K562 (cell line): ENCODE data around the gene PNMA8C. TPM values are rescaled to one million over a fixed set of nuclear protein-coding genes. Genes with fewer than 3 reads are reported as not detected.

ENCODE experiments used
- ATAC-seq: fragments of 200-7000 bp; cut with Tn5 transposase; 3 replicates; pipeline ENCODE4 v1.9.1; 2020; ENCODE audit warnings: moderate library complexity
- BruUV-seq: library from RNA; stranded (reverse); fragments of 400-500 nt; replicated peaks from 2 replicates; lab custom pipeline; 2021; lab: Mats Ljungman, UMichigan
- CTCF ChIA-PET: fragments of 300-600 bp; formaldehyde crosslinking; extraction: SDS; loops from one replicate; lab custom pipeline; 2021; ENCODE audit warnings: low intra/inter-chr PET ratio; lab: Yijun Ruan, JAX
- POLR2A ChIA-PET: fragments of 300-600, 350-650 bp; sonication (Branson Sonifier 250); formaldehyde crosslinking; extraction: SDS; loops from one replicate; lab custom pipeline; 2021; ENCODE audit warnings: antibody characterized with exemption, inconsistent platforms; lab: Yijun Ruan, JAX
- DNase-seq, 4 experiments: peaks; one replicate each; pipeline versions ENCODE4 v3.0.0 to v3.0.0-alpha.2; 2011 to 2018; ENCODE audit warnings: low spot score in 3 of 4, mixed read lengths in 3 of 4; ENCODE audit errors: extremely low read depth in 1 of 4
- FAIRE-seq: peaks from 2 replicates; lab custom pipeline; 2011; peaks lifted over from hg19 to GRCh38; lab: Jason Lieb, UNC
- H2AFZ ChIP-seq: 2 replicates; pipeline ENCODE4 v1.6.0; 2011; ENCODE audit warnings: low read depth, low read length, control low read depth, inconsistent platforms
- H3K27ac ChIP-seq: fragments of 200-600 bp; 3 replicates; pipeline ENCODE4 v1.8.0; 2011; ENCODE audit warnings: low read depth, mild to moderate bottlenecking, control low read depth, inconsistent platforms, low read length, moderate library complexity, mixed read lengths; ENCODE audit errors: extremely low read depth
- H3K27me3 ChIP-seq, 2 experiments: fragments of 300-600 bp in 1 of 2; 2 replicates in 1 of 2; 3 replicates in 1 of 2; pipeline versions ENCODE4 v1.6.0 to v1.8.0; 2011; ENCODE audit warnings: inconsistent platforms in 2 of 2, low read length in 2 of 2, mild to moderate bottlenecking in 1 of 2, mixed read lengths in 1 of 2, moderate library complexity in 1 of 2; ENCODE audit not compliant: control insufficient read depth in 2 of 2, insufficient read depth in 2 of 2
- H3K36me3 ChIP-seq: fragments of 300-600 bp; 3 replicates; pipeline ENCODE4 v1.8.0; 2011; ENCODE audit warnings: mild to moderate bottlenecking, low read length, inconsistent platforms; ENCODE audit not compliant: control insufficient read depth, insufficient read depth
- H3K4me1 ChIP-seq, 2 experiments: fragments of 200-600 bp in 1 of 2; replicated peaks in 1 of 2; 2 replicates in 1 of 2; 3 replicates in 1 of 2; pipeline versions ENCODE4 v1.5.1 to v1.8.0; 2011; ENCODE audit warnings: inconsistent platforms in 2 of 2, low read length in 2 of 2, mild to moderate bottlenecking in 1 of 2, mixed read lengths in 1 of 2, moderate library complexity in 1 of 2; ENCODE audit not compliant: control insufficient read depth in 2 of 2, insufficient read depth in 2 of 2
- H3K4me2 ChIP-seq: 2 replicates; pipeline ENCODE4 v1.6.1; 2011; ENCODE audit warnings: low read length, control low read depth, inconsistent platforms, mixed read lengths; ENCODE audit not compliant: insufficient read depth
- H3K4me3 ChIP-seq: fragments of 200-600 bp; sonication (generic), shearing (Covaris generic); 2 replicates; pipeline ENCODE4 v1.5.1; 2016; ENCODE audit warnings: control low read depth, inconsistent platforms
- H3K79me2 ChIP-seq: fragments of 200-600 bp; 3 replicates; pipeline ENCODE4 v1.8.0; 2011; ENCODE audit warnings: low read length, inconsistent platforms; ENCODE audit not compliant: control insufficient read depth, insufficient read depth
- H3K9ac ChIP-seq, 2 experiments: 2 replicates each; pipeline versions ENCODE4 v1.6.0 to v1.6.1; 2011; ENCODE audit warnings: low read depth in 2 of 2, low read length in 2 of 2, control low read depth in 1 of 2, inconsistent platforms in 1 of 2, mild to moderate bottlenecking in 1 of 2, mixed read lengths in 1 of 2; ENCODE audit not compliant: insufficient read depth in 1 of 2
- H3K9me1 ChIP-seq: one replicate; pipeline ENCODE4 v1.6.0; 2011; ENCODE audit warnings: inconsistent platforms, mild to moderate bottlenecking, low read length, moderate library complexity; ENCODE audit not compliant: control insufficient read depth, insufficient read depth
- H3K9me3 ChIP-seq: replicated peaks from 2 replicates; pipeline ENCODE4 v1.5.1; 2011; ENCODE audit warnings: low read depth, low read length, inconsistent platforms; ENCODE audit not compliant: control insufficient read depth, insufficient read depth
- H4K20me1 ChIP-seq: replicated peaks from 2 replicates; pipeline ENCODE4 v1.6.1; 2011; ENCODE audit warnings: low read length, inconsistent platforms, mixed read lengths; ENCODE audit not compliant: control insufficient read depth, insufficient read depth
- ARNT ChIP-seq, 2 experiments: fragments of 450-650 bp; IDR thresholded peaks; 2 replicates each; pipeline ENCODE4 v1.6.1; 2016; ENCODE audit warnings: mild to moderate bottlenecking in 1 of 2
- CSDE1 ChIP-seq, 2 experiments: fragments of 450-650 bp; IDR thresholded peaks; 2 replicates each; pipeline ENCODE4 v1.6.1; 2016; ENCODE audit warnings: mild to moderate bottlenecking in 1 of 2
- TAF7 ChIP-seq: fragments of 450-650 bp; IDR thresholded peaks from 2 replicates; pipeline ENCODE4 v1.6.1; 2016; ENCODE audit warnings: missing genetic modification characterization, missing compliant biosample characterization
- XRCC4 ChIP-seq: IDR thresholded peaks from one replicate; pipeline ENCODE4 v1.6.1; 2011; ENCODE audit not compliant: insufficient read depth, insufficient read length; ENCODE audit errors: extremely low read depth
- ZNF699 ChIP-seq: fragments of 250-450 bp; sonication (Bioruptor Pico); IDR thresholded peaks from 2 replicates; pipeline ENCODE4 v1.8.0; 2021; ENCODE audit warnings: mild to moderate bottlenecking, moderate library complexity; ENCODE audit not compliant: insufficient replicate concordance
- ZNF707 ChIP-seq: fragments of 250-450 bp; sonication (Bioruptor Pico); conservative IDR thresholded peaks from 2 replicates; pipeline ENCODE4 v1.8.0; 2022; ENCODE audit warnings: inconsistent platforms, mild to moderate bottlenecking, moderate library complexity
- WGBS: fragments of 100-300 bp; shearing (Covaris generic); methylation state at CpG from one replicate; pipeline ENCODE4 v1.1.6; 2016; ENCODE audit warnings: low coverage, mixed read lengths; ENCODE audit not compliant: insufficient coverage; ENCODE audit errors: missing lambda C conversion rate; 5-methylcytosine and 5-hydroxymethylcytosine counted together
- in situ Hi-C: fragments of 300-500 bp; cut with MboI; formaldehyde crosslinking; loops from 4 replicates; pipeline ENCODE4 v1.15.0; 2018; ENCODE audit warnings: inconsistent platforms, mixed read lengths
- intact Hi-C: fragments of 100-400 bp; cut with micrococcal nuclease; formaldehyde crosslinking; loops from 2 replicates; pipeline ENCODE4 v1.14.2; 2022
- polyA plus RNA-seq, 8 experiments: library from polyadenylated mRNA; depleted of rRNA in 4 of 8; stranded (reverse) in 5 of 8; unstranded in 3 of 8; fragments of >200 nt; fragmentation: Nextera tagmentation in 2 of 8; fragmentation: Illumina TruSeq in 1 of 8; extraction: Ambion mirVana in 2 of 8; extraction: Trizol in 1 of 8; gene quantifications; 2 replicates each; pipeline versions ENCODE4 v1.2.1 to v1.2.3, GENCODE V29; 2011 to 2014; ENCODE audit warnings: inconsistent platforms in 1 of 8, missing spikeins in 1 of 8
- total RNA-seq, 7 experiments: library from RNA; depleted of rRNA in 6 of 7; stranded (reverse); fragments of >200 nt in 6 of 7; fragmentation: Illumina TruSeq in 2 of 7; extraction: Trizol in 2 of 7; gene quantifications; 2 replicates each; pipeline versions ENCODE4 v1.2.1 to v1.2.3, GENCODE V29; 2011 to 2021; ENCODE audit warnings: low replicate concordance in 1 of 7

Gene PNMA8C
- total and polyA plus RNA-seq, 9 of the 15 experiments (the other 6 are each of a cell fraction or from before 2014, with no cell fraction given), result 0.04 to 0.05 (median 0.05) TPM; not detected in 6

DNA sequence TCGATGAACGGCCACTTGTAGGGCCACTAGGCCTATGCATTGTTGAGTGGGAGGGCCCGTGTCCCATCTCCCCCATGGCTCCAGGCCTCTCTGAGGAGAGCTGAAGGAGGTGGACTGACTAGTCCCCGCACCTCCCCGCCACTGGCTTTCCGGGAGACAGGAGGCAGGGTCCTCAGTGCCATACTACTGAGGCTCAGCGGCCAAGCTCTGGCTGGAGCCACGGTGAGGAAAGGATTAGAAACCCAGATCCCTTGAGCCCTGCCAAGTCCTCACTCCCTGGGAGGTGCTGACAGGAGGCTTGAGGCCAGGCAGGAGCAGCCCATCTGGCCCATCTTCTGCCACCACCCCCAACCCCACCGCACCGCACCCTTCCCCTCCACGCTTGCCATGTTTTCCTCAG lies 44.3 kb downstream of the PNMA8C start (continued):
- TF ChIP-seq TAF7, result no peak
- no peak for TF ChIP-seq XRCC4
- no peak for TF ChIP-seq ARNT (IDR thresholded peaks at IDR 0.05)
- TF ChIP-seq ZNF699 (CRISPR knock-in tag), result no peak

DNA sequence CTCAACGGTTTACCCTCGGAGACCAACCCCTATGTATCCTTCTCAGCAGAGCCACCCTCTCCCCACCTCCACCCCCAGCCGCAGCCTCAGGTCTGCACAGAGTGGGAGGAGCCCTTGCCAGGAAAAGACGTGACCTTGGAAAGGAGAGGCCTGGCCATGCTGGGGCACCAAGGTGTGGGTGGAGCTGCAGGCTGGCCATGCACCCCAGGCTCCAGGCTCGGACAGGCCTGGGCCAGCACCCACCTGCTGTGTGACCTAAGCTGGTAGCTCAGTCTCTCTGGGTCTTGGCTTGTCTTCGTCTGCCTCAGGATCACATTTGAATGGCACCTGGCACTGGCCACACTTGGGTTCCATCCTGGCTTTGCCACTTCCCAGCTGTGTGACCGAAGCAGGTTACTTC lies 44.9 kb downstream of the PNMA8C start:
- H3K36me3 ChIP-seq, result peaks cover 89% of the 10 kb centered on the region
- DNase-seq (no peak), ATAC-seq (no peak), FAIRE-seq (no peak)
- no peaks in the 10 kb centered on the region for H3K27me3 ChIP-seq
- H3K27ac ChIP-seq, result no peak overlapping the region
- no peak overlapping the region for H3K4me3 ChIP-seq
- 0 out of 3 replicates have a peak, but pooled peaks cover 3% of the 10 kb centered on the region for H3K79me2 ChIP-seq
- intact Hi-C loops, result no loop called here
- H3K4me2 ChIP-seq, result no peak overlapping the region
- ChIA-PET POLR2A (no interaction called here), CTCF (no interaction called here)
- 97% methylated on average over 7 of the region's 7 CpGs for WGBS
- H3K9me1 ChIP-seq, result no peaks in the 10 kb centered on the region
- TF ChIP-seq ZNF707 (CRISPR knock-in tag), result no peak
- no peak for TF ChIP-seq CSDE1 (IDR thresholded peaks at IDR 0.05)
- peaks cover 0 to 3% of the 10 kb centered on the region in 2 experiments; a peak in 2 of 5 replicates for H3K4me1 ChIP-seq
- no peak overlapping the region for H3K9ac ChIP-seq
- no peaks in the 10 kb centered on the region; the same call in 1 of the 2 replicates for H4K20me1 ChIP-seq
- in situ Hi-C loops, result loop anchor here (5.0 kb wide), 1 partner anchor 102 kb away; no protein-coding TSS in a partner anchor
- H3K9me3 ChIP-seq, result no peaks in the 10 kb centered on the region
- BruUV-seq, result no TSS peak
- H2AFZ ChIP-seq, result no peak overlapping the region
